ENCODE results near the gene TENM4.

TENM4 gene

DNA sequence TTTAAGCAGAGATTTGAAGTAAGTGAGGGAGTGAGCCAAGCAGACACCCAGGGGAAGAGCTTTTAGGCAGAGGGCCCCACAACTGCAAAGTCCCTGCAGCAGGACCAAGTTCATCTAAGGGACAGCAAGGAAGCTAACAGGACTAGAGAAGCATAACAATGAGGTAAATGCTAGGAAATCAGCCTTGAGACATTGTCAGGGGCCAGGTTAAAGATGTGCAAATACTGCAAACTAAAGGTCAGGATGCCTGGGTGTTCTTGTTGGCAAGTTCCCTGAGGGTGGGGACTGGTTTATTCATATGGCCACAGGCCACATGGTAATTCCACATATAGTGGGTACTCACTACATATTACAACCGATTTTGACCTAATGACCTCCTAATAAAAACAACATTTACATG is 467.0 kb downstream of the TENM4 start:
- DNase-seq (ENCODE audit: low read depth in 2 of 2) = no peak

DNA sequence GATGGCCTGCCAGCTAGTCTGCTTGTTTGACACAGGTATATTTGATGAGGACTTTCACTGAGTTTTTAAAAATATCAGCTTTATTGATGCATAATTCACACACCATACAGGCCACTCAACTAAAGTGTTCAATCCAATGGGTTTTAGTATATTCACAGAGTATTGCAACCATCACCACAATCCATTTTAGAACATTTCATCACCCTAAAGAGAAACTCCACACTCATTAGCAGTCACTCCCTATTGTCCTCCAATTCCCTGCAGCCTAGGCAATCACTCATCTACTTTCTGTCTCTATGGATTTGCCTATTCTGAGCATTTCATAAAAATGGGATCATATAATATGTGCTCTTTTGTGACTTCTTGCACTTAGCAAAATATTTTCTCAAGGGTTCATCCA is 468.2 kb downstream of the TENM4 start:
- no peak for DNase-seq (ENCODE audit: low read depth in 2 of 2)

DNA sequence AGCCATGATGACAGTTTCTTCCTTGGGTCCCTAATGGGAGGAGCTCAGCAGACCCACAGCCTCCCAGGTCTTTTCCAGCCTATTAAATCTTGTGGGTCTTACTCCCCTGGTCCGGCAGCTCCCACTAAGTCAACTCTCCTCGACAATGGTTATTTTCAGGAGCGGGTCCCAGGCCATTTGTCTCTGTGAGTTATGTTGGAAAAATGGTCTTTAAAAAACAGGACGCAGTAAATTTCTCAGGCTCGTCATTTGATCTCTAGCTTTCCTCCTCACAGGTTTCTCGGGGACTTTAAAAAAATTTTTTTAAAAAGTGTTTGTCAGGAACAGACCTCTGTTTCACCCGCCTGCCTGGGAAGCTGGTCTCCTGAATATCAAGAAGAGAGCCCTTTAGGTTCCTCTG is 468.7 kb downstream of the TENM4 start:
- DNase-seq (ENCODE audit: low read depth in 2 of 2) = no peak

DNA sequence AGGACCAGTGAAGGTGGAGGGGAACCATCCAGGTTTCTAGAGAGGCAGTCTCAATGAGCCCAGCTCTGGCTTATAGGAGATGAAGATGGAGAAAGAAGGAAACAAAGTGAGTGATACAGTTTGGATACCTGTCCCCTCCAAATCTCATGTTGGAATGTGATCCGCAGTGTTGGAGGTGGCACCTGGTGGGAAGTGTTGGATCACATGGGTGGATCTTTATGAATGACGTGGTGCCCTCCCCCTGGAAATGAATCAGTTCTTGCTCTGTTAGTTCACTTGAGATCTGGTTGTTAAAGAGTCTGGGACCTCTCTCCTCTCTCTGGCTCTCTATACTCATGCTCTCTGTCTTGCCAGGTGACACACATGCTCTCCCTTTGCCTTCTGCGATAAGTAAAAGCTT is 473.0 kb downstream of the TENM4 start:
- DNase-seq (ENCODE audit: low read depth in 2 of 2) = no peak

DNA sequence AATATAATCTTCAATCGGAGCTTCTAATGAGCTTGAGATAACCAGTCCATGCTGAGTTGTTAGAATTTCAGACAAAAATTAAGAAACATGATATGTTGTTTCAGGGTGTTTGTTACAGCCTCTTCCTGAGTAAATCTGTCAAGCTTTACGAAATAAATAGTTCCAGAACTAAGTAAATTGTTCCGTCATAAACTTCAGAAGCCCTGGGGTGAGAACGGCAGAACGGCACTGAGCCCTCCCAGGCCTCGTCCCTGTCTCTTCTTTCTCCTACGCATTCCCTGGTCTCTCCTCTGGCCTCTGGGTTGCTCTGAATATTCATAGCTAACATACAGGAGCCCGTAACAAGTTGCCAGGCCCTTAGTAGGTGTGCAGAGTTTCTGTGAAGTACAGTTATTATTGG is 475.4 kb downstream of the TENM4 start:
- no peak for DNase-seq (ENCODE audit: low read depth in 2 of 2)

DNA sequence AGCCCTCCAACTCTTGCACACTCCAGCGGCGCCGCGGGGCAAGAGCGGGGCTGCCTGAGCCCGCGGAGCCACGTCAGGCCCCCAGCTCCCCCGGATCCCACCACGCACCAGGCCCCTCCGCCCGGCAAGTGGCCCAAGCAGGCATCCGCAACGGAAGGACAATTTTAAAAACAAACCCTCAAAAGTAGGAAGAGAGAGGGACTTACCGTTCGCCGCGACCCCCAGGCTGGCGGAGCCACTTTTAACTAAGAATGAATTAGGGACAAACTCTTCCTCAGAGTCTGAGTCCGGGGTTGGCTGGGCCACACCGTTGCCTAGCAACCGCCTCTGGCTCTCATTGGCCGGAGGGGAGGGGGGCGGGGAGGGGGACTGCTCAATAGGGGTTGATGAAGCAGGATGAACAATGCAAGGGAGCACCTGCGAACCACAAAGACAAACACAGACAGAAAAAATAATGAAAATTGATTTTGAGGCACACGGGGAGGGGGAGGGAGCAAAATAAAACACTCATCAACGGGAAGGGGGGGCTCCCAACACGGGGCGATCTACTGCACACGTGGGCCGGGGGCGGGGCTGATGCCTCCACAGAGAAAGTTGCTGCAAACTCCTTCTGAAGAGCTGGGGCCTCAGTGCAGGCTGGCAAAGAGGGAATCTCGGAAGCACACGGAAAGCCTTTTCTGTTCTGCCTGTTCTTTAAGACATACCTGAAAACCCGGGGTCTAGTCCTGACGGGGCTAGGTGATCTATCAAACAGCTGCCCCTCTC is 478.7 kb downstream of the TENM4 start:
- no peak for DNase-seq (ENCODE audit: low read depth in 2 of 2)

DNA sequence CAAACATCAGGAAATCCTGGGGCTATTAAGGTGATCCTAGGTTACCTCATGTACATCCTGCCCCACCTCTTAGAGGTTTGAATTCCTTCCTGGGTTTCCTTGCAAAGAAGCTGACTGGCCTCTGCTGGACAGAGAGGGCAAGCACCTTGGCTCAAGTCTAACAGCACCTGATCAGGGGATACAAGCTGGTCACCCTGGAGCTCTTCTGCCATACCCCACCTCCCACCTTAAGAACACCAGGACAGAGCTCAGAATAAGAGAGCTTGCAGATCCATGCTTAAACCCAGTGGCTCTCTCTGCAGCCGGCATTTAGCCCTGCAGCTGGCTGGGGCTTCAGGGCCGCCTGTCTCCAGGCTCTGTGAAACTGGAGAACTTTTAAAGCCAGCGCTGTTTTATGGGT is 479.6 kb downstream of the TENM4 start:
- DNase-seq (ENCODE audit: low read depth in 2 of 2) = no peak

DNA sequence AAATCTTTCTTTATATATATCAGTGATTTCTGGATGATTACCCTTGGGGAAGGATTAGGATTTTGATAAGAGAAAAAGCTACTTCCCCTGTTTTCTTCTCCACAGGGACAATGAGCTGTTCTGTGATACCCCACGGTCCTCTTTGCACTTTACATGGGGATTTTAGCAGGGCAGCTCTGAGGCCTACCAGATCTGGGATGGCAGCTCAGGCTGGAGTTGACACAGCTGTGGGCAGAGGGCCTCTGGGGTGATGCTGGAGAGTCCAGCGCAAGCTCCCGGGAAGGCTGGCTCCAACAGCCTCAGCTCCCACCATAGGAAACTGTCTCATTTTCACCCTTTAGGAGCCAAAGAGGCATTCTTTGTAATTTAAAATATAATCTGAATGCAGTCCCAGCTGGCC is 482.4 kb downstream of the TENM4 start:
- DNase-seq (ENCODE audit: low read depth in 2 of 2) = no peak

DNA sequence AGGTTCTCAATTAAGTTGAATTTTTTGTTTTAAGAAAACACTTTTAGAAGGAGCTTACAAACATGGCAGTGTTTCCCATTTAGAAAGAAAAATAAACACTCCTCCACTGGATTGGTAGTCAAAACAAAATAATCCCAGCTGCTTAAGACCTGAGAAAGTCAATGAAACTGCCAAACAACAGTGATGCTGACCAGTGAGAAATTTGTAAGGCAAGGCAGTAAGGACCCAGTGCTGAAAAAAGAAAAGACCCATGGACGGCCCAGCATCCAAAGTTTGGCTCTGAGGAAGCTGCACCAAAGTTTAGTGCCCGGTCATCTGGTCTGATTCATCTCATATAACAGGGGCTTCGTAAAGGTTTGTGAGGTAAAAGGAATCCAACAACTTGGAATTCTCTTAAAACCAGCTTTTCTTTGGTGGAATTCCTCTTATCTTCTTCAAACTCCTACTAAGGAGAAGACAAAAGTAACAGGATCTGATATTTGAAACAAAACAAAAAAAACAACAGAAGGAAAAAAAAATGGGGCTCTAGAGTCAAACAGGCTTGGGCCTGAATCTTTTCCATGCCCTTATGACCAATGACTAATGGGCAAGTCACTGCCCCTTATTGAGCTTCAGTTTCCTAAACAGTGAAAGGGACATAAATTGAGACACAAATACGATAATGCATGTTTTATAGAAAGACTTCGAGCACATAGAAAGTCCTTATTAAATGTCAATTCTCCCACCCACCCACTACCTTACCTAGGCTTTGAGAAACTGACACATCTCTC is 483.2 kb downstream of the TENM4 start:
- no peak for DNase-seq (ENCODE audit: low read depth in 2 of 2)

DNA sequence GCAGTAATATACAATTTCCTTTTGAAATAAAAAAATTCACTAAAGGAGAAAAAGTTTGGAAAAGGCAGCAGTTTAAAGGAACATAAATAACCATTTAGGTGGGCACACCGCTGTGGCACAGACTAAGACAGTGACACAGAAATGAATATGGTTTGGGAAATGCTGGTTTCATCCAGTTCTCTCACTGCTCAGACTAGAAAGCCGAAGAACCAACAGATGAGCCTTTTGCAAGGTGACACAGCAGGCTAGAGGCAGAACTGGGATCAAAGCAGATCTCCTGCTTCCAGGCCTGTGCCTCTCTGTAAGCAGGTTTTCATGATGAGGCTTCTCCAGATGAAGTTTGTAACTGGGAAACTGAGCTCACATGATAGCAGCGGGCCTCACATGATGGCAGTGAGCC is 486.1 kb downstream of the TENM4 start:
- no peak for DNase-seq (ENCODE audit: low read depth in 2 of 2)

DNA sequence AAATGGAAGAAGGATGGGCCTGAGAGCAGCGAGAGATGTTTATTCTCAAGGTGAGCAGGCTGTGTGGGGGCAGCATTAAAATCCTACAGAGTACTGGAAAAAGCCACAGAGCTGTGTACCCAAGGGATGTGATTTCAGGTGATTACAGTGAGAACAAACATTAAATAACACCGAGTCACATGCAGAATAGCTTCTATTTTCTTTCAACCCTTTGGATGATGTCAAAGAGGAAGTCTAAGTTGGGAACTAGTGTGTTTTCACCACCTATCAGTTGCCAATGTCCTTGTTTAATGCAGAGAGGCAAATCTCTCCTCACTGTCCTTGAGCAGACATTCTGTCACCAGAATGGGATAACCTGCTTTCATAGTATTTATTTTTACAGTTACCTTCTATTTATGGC is 486.6 kb downstream of the TENM4 start:
- no peak for DNase-seq (ENCODE audit: low read depth in 2 of 2)

DNA sequence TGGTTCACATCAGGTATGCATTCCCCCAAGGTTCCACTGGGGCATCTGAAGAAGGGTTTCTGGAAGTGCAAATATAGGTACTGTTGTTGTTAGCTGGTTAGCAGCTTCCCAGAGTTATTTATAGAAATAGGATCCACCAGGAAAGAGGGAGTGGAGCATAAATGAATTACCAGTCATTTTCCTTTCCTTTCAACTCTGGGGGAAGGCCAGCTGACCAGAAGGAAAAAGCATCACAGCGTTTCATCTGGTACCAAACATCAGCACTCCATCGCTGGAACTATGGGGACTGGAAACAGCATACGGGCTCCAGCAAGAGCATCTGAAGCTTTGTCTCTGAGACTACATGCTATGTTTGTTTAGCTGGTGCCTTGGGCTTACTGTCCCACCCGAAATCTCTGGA is 487.9 kb downstream of the TENM4 start:
- no peak for DNase-seq (ENCODE audit: low read depth in 2 of 2)

DNA sequence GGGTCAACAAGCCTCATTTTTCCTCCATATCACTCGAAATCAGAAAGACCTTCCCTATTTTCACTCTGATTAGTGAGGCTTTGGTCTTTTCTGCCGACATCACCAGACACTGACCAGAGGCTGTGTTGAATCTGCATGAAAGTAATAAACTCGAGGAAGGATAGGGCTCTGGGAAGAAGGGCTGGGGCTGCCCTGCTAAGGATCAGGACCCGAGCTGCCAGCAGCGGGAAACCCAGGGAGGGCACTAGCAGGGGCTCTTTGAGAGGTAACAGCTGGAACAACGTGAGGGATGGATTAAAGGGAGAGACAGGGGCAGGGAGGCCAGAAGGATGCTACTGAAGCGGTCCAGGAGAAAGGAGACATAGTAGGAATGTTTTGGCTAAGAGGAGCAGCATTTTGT is 488.7 kb downstream of the TENM4 start:
- no peak for DNase-seq (ENCODE audit: low read depth in 2 of 2)

DNA sequence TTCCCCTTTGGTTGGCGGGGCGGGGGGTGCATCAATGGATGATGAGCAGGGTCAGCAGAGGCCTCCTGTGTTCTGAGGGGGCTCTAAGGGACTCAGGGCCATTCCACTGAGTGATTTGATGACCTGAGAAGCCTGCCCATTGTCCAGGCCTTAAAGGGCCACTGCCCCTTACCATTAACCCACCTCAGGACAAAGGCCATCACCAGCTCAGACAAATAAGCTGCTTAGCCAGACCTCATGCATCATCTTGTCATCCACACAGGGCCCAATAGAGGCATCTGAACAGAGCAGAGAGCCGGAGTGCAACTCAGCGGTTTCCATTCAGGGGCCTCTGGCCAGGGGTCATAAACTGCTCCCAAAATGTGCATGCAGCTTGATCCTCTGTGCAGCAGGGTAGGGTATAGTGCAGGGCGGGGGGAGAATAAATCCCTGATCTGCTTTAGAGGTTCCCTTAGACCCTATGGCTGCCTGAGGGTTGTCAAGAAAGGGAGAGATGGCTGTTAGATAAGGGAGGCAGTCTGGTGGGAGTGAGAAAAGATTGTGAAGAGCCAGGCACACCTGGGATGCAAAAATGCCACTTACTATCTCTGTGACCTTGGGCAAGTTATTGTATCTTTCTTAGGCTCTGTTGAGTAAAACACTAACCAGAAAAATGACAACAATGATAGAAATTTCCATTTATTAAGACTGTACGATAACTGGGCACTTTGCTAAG is 490.7 kb downstream of the TENM4 start:
- DNase-seq (ENCODE audit: low read depth in 2 of 2) = no peak

DNA sequence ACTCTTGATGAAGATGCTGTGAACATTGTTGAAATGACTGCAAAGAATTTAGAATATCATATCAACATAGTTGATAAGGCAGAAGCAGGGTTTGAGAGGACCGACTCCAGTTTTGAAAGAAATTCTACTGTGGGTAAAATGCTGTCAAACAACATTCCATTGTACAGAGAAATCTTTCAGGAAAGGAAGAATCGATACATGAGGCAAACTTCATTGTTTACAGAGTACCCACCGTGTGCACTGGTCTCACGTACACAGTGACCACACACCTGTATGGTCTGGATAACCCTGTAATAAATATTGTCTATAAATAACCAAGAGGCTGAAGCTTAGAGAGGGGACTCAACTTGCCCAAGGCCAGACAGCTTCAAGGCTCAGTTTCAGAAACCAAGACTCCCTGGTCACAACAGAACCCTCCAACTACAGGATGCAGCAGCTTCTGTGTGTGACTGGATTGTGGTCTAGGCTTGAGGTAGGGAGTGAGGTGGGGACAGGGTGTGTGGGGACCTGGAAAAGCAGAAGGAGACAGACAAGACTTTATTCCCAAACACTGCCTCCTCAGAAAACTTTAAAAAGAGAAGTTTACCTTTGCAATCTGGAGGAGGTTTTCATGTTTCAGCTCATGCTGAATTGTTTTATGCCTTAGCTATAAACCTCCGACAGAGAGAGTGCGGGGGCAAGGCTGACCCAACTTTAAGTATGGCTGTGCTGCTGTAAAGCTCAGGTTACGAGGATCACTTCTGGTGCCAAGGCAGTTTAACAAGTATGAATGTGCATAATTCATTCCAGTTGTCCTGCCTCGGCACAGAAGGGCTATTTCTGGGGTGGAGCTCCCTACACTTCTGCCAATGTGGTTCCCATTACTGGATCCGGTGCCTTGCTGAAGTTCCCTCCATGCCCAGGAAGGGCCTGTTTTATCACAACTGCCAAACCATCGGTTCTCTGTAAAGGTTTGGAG is 493.6 kb downstream of the TENM4 start:
- no peak for DNase-seq (ENCODE audit: low read depth in 2 of 2)

DNA sequence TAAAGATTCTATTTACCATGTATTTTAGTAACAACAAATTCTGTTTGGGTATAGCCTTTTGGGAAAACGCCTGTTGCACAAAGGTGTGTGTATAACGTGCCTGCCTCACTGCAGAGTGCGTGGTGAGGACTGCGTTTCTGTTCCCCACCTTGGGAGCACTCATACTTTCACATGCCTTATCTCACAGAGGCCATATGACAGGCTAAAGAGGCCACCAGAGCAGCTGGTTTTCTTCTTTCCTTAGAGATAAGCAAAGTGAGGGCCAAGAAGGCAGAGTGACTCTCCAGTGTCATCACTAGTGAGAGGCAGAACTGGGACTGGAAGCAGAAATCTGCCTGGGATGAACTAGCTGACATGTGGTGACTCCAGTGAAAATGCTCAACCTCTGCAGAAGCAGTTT is 497.0 kb downstream of the TENM4 start:
- no peak for DNase-seq (ENCODE audit: low read depth in 2 of 2)

DNA sequence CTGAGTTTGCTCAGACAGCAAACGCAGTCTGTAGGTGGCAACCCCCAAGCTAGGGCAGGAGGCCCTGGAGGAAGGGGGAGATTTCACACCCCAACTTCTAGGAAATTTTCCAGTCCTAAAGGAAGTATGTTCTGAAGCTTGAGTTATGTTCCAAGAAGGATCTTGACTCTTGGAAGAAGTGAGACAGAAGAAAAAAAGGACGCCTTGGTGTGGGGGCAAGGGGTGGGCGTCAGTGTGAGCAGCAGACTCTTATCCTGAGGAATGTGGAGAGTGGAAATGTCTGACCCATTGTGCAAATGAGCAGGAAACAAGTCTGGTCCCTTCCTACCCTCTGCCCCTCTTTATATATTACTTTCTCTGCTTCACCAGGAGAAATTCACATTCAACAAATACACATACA is 497.7 kb downstream of the TENM4 start:
- DNase-seq (ENCODE audit: low read depth in 2 of 2) = no peak

DNA sequence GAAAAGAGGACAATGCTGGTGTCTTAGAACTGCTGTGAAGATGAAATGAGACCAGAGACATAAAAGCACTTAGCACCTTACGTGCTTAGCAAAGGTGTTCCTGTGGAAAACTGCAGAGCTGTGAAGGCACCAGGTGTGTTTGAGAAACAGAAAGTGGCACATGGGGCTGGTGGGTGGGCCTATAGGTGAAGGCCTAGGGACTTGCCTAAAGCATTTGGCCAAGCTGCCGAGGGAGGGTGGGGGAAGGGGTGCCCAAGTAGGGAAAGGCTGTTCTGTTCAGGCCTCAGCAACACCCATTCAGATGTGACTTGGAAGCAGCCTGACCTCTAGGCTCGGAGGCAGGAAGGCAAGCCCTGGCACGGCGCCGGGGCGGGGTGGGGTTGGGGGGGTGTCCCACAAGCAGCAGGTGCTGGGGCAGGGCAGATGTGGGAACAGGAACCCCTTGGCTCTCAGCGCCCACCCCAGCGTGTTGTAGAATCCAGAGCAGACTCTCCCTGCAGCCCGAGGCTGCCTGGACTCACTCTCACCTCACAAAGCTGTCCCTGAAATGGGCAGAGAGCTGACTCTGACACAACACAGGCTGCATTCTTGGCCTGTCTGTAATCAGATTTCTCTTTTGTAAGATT is 499.5 kb downstream of the TENM4 start:
- no peak for DNase-seq (ENCODE audit: low read depth in 2 of 2)

DNA sequence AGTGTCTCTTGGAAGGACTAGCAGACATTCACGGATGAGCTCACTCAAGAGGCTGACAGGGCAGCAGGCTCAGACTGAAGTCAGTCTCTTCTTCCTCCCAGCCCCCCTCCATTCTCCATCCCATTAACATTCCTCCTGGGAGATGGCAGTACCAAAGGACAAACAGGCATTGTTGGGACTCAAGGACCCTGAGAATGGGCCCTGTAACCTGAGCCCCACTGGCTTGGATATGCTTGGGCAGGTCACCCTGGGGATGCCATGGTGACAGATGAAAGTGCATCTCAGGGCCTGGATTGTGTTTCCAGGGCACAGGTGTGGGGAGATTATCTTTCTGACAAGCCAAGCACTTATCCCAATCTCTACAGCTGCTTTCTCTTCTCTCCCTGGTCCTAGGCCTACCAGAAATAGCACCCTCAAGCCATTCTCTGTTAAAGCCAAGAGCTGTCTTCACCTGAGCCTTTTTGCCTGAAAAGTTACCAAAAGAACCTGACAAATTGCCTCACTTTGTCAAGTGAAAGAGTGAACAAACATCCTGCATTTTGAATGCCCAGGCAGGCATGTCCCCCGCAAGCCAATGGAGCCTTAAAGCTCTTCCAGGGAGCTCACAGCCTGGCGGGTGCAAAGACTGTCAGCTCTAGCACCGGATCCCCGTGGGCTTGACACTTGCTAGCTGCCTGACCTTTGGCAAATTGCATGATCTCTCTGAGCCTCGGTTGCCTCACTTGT is 500.2 kb downstream of the TENM4 start:
- DNase-seq (ENCODE audit: low read depth in 2 of 2) = no peak

DNA sequence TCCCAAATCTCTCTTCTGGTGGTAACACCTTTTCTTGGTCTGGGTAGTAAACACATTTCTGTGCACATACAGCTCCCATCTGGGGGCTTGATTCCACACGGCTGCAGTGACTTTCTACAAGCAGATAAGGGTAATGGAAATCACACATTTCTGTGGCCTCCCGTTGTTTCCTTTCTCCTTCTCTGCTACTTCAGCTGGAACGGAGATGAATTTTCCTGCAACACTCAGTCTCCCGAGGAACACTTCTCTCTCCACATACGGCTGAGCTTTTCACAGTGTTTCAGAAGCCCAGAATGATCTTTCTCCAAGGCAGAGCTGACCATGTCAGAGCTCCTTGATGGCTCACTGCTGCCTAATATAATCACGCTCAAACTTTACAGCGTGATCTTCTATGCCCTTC is 501.9 kb downstream of the TENM4 start:
- no peak for DNase-seq (ENCODE audit: low read depth in 2 of 2)

DNA sequence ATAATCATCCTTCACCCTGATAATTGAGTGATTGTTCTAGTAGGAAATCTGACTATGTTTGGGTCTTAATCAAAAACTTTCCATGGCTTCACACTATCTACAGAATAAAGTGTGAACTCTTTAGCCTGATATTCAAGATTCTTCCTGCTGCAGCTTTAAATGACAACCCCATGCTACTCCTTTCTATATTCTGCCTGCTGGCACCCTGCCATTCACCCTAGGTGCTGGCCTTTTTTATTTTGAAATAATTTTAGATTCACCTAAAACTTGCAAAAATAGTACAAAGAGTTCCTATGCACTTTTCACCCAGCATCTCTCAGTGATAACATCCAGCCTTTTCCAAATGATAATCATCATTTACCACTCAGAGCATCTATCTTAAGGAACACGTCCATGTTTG is 502.8 kb downstream of the TENM4 start:
- no peak for DNase-seq (ENCODE audit: low read depth in 2 of 2)
